Activated CD8-positive, alpha-beta T cell treated with anti-CD3 and anti-CD28 coated beads, Interleukin-2, amount 10 ng/mL, durations not matched to agents 7 days and 5 days (primary cell): ENCODE data around the gene MT1F. TPM values are rescaled to one million over a fixed set of nuclear protein-coding genes. Genes with fewer than 3 reads are reported as not detected.
"Not testable (repeated sequence)": the region's sequence is repeated elsewhere in the genome, so short reads cannot be mapped to it uniquely, and the experiment has no call there.

ENCODE experiments used
- ATAC-seq: fragments of 150-1000 bp; cut with Tn5 transposase; one replicate; pipeline ENCODE4 v1.10.0; 2021; ENCODE audit warnings: moderate library complexity
- CTCF ChIA-PET: fragments of 350-600 bp; sonication (Branson Sonifier 250); formaldehyde crosslinking; loops from one replicate; lab custom pipeline; 2021; ENCODE audit warnings: antibody characterized with exemption; lab: Charles Lee
- POLR2A ChIA-PET: fragments of 350-600 bp; sonication (Branson Sonifier 250); formaldehyde crosslinking; loops from one replicate; lab custom pipeline; 2021; ENCODE audit warnings: antibody characterized with exemption; lab: Charles Lee
- DNase-seq: peaks from one replicate; pipeline ENCODE4 v3.0.0-alpha.2; 2020
- H3K27ac Mint-ChIP-seq: one replicate; pipeline ENCODE4 v1.8.0; 2021; ENCODE audit warnings: mild to moderate bottlenecking, mixed read lengths
- H3K27me3 Mint-ChIP-seq: one replicate; pipeline ENCODE4 v1.8.0; 2021; ENCODE audit warnings: low read depth, mixed read lengths
- H3K36me3 Mint-ChIP-seq: one replicate; pipeline ENCODE4 v1.8.0; 2021; ENCODE audit warnings: low read depth, mixed read lengths
- H3K4me1 Mint-ChIP-seq: one replicate; pipeline ENCODE4 v1.8.0; 2021; ENCODE audit warnings: low read depth, mixed read lengths
- H3K4me3 Mint-ChIP-seq: one replicate; pipeline ENCODE4 v1.8.0; 2021; ENCODE audit warnings: mild to moderate bottlenecking, mixed read lengths
- H3K9me3 Mint-ChIP-seq: one replicate; pipeline ENCODE4 v1.8.0; 2022; ENCODE audit warnings: mixed read lengths; ENCODE audit not compliant: insufficient read depth
- total RNA-seq, 2 experiments: library from RNA; stranded (reverse); gene quantifications; one replicate each; pipeline ENCODE4 v1.2.3, GENCODE V29; 2021

Gene MT1F
- total RNA-seq, 2 experiments from 2014 or later: 25.8 to 28.0 TPM

DNA sequence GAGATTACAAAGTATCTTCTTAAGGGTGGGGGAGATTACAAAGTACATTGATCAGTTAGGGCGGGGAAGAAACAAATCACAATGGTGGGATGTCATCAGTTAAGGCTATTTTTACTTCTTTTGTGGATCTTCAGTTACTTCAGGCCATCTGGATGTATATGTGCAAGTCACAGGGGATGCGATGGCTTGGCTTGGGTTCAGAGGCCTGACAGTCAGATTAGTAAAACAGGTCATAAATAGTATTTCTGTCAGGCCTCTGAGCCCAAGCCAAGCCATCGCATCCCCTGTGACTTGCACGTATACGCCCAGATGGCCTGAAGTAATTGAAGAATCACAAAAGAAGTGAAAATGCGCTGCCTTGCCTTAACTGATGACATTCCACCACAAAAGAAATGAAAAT is 16.8 kb downstream of the MT1F start:
- H3K27ac Mint-ChIP-seq: not testable (repeated sequence)

GRCh38 chr16:56675685-56676210 is 18.0 kb downstream of the MT1F start:
- Mint-ChIP-seq H3K4me3 (peak overlapping the region; percentile 61), H3K9me3 (no peaks in the 10 kb centered on the region), H3K4me1 (peaks cover 33% of the 10 kb centered on the region), H3K27ac (peak overlapping the region; percentile 53), H3K36me3 (no peaks in the 10 kb centered on the region), H3K27me3 (peaks cover 33% of the 10 kb centered on the region)
- DNase-seq (peak; percentile 73), ATAC-seq (peak; percentile 89)
- CTCF ChIA-PET: interaction anchor here (0.8 to 3.9 kb wide), 8 partner anchors 12 to 275 kb away, joined by 3 to 35 read pairs (median 3); no protein-coding TSS in a partner anchor
- POLR2A ChIA-PET: interaction anchor here (0.6 to 1.0 kb wide), 5 partner anchors 8 to 90 kb away, joined by 3 to 4 read pairs (median 3); partner anchors contain the start of gene MT1G

More for the DNA sequence above, 16.8 kb downstream of the MT1F start:
- ChIA-PET POLR2A (interaction anchor here (0.7 kb wide), 1 partner anchor 257 kb away, joined by 3 read pairs; no protein-coding TSS in a partner anchor), CTCF (interaction anchor here (0.7 to 6.9 kb wide), 8 partner anchors 8 to 812 kb away, joined by 3 to 59 read pairs (median 5); partner anchors contain the start of genes DOK4 and MT1X)
- not testable (repeated sequence) for DNase-seq, H3K36me3 Mint-ChIP-seq, H3K9me3 Mint-ChIP-seq, H3K4me3 Mint-ChIP-seq, ATAC-seq
- peaks cover 33% of the 10 kb centered on the region for H3K4me1 Mint-ChIP-seq
- H3K27me3 Mint-ChIP-seq: peaks cover 45% of the 10 kb centered on the region

GRCh38 chr16:56677474-56677873 is 19.7 kb downstream of the MT1F start:
- no peak overlapping the region for H3K27ac Mint-ChIP-seq
- no peaks in the 10 kb centered on the region for H3K9me3 Mint-ChIP-seq
- ChIA-PET POLR2A (interaction anchor here (1.5 kb wide), 1 partner anchor 7 kb away, joined by 3 read pairs; no protein-coding TSS in a partner anchor), CTCF (interaction anchor here (2.0 to 3.9 kb wide), 3 partner anchors 15 to 34 kb away, joined by 6 to 35 read pairs (median 7); no protein-coding TSS in a partner anchor)
- peaks cover 20% of the 10 kb centered on the region for H3K27me3 Mint-ChIP-seq
- no peak for ATAC-seq
- no peak overlapping the region for H3K4me3 Mint-ChIP-seq
- no peaks in the 10 kb centered on the region for H3K36me3 Mint-ChIP-seq
- no peak for DNase-seq
- peaks cover 45% of the 10 kb centered on the region for H3K4me1 Mint-ChIP-seq

DNA sequence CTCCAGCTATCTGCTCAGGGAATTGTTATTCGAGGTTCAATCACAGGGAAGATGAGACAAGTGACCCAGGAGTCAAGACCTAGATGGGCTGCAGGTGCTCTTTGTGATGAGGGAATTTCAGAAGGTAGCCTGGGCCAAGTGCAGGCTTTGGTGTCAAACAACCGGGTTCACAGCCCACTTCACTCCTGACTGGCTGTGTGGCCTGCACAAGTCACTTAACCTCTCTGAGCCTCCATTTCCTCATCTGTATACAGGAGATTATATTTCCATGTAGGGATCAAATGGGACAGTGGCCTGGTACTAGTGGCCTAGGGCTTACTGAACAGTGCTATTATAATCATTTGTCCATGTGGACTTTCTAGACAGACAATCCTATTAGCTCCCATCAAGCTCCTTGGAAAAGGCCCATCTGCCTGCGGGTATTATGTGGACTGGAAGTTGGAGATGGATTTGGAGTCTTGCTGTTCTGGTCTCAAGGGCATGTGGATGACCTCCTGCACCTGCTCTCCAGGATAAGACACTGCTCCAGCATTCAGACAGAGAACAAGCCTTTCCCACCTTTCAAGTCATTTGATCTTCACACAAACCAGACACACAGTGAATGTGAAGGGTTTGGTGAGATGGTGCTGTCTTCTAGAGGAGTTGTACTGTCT is 21.4 kb downstream of the MT1F start:
- no peak overlapping the region for H3K4me3 Mint-ChIP-seq
- POLR2A ChIA-PET: interaction anchor here (0.9 to 1.5 kb wide), 2 partner anchors 9 to 30 kb away, joined by 3 read pairs; no protein-coding TSS in a partner anchor
- no peaks in the 10 kb centered on the region for H3K9me3 Mint-ChIP-seq
- peaks cover 49% of the 10 kb centered on the region for H3K4me1 Mint-ChIP-seq
- H3K27me3 Mint-ChIP-seq: peaks cover 5% of the 10 kb centered on the region
- CTCF ChIA-PET: interaction anchor here (0.8 to 3.9 kb wide), 4 partner anchors 17 to 101 kb away, joined by 3 to 35 read pairs (median 8); no protein-coding TSS in a partner anchor
- ATAC-seq (no peak), DNase-seq (no peak)
- H3K36me3 Mint-ChIP-seq: peaks cover 2% of the 10 kb centered on the region
- H3K27ac Mint-ChIP-seq: no peak overlapping the region

GRCh38 chr16:56679818-56680217 is 22.1 kb downstream of the MT1F start:
- Mint-ChIP-seq H3K36me3 (peaks cover 5% of the 10 kb centered on the region), H3K4me1 (peaks cover 50% of the 10 kb centered on the region), H3K27me3 (peaks cover 3% of the 10 kb centered on the region), H3K27ac (no peak overlapping the region), H3K9me3 (no peaks in the 10 kb centered on the region), H3K4me3 (no peak overlapping the region)
- ChIA-PET POLR2A (interaction anchor here (0.9 kb wide), 1 partner anchor 29 kb away, joined by 3 read pairs; no protein-coding TSS in a partner anchor), CTCF (interaction anchor here (0.8 to 1.8 kb wide), 2 partner anchors 22 to 101 kb away, joined by 3 to 10 read pairs; no protein-coding TSS in a partner anchor)
- ATAC-seq: no peak
- no peak for DNase-seq

- H3K4me1 Mint-ChIP-seq: peaks cover 34% of the 10 kb centered on the region
- ChIA-PET CTCF (interaction anchor here (1.4 to 1.9 kb wide), 8 partner anchors 8 to 106 kb away, joined by 3 to 17 read pairs (median 4); no protein-coding TSS in a partner anchor), POLR2A (interaction anchor here (0.6 to 2.5 kb wide), 26 partner anchors 11 to 249 kb away, joined by 3 to 24 read pairs (median 4); partner anchors contain the start of genes MT1E, MT1F, MT1G and MT1H)
- H3K9me3 Mint-ChIP-seq: no peaks in the 10 kb centered on the region
- H3K27ac Mint-ChIP-seq: peak within 1 kb of the TSS; percentile 98
- H3K36me3 Mint-ChIP-seq: peaks cover 9% of the 10 kb centered on the region
- peak within 1 kb of the TSS; percentile 96 for H3K4me3 Mint-ChIP-seq
- DNase-seq (peak; percentile 94), ATAC-seq (peak; percentile 97)
- no peaks in the 10 kb centered on the region for H3K27me3 Mint-ChIP-seq
These were observed 24.4 kb downstream of the MT1F start, which contains the start of gene MT1X for GRCh38 chr16:56681939-56682702. TSS of gene MT1X (plus strand) at chr16:56682470. CDS start at chr16:56682541, 71 bp downstream.

DNA sequence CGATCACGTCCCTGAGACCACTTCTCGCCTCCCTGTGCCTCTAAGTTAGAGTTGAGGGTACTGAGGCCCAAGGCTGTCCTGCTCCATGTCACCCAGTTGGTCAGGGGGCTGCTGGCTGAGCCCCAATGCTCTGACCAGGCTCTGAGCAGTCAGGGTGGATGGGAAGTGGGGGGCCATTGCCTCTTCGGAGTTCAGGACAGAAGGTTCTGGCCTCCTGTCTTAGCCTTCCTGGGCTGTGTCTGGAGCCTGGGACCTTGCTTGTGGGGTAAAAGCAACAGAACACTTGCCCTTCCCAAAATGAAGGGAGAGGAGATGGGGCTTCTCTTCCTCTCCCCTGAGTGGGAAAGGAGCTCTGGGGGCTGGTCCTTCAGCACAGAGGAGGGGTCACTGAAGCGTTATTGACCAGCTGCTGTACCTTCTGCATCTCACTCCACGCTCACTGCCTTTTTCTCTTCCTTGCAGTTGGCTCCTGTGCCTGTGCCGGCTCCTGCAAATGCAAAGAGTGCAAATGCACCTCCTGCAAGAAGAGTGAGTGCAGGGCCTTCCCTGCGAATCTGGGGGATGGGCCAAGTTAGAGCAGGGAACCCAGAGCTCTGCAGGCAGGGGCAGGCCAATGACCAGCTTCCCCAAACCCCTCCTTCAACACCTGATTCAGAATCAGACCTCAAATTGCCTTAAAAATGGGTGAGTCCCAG is 25.1 kb downstream of the MT1F start:
- Mint-ChIP-seq H3K4me1 (peaks cover 34% of the 10 kb centered on the region), H3K36me3 (peaks cover 9% of the 10 kb centered on the region), H3K4me3 (peak overlapping the region; percentile 96), H3K9me3 (no peaks in the 10 kb centered on the region), H3K27ac (peak overlapping the region; percentile 98), H3K27me3 (no peaks in the 10 kb centered on the region)
- CTCF ChIA-PET: interaction anchor here (0.5 to 1.9 kb wide), 12 partner anchors 9 to 107 kb away, joined by 3 to 17 read pairs (median 3); partner anchors contain the start of gene MT2A
- ATAC-seq: peak; percentile 21
- POLR2A ChIA-PET: interaction anchor here (0.5 to 2.5 kb wide), 28 partner anchors 10 to 249 kb away, joined by 3 to 24 read pairs (median 4); partner anchors contain the start of genes MT1E, MT1F, MT1G and MT1H
- DNase-seq: no peak

DNA sequence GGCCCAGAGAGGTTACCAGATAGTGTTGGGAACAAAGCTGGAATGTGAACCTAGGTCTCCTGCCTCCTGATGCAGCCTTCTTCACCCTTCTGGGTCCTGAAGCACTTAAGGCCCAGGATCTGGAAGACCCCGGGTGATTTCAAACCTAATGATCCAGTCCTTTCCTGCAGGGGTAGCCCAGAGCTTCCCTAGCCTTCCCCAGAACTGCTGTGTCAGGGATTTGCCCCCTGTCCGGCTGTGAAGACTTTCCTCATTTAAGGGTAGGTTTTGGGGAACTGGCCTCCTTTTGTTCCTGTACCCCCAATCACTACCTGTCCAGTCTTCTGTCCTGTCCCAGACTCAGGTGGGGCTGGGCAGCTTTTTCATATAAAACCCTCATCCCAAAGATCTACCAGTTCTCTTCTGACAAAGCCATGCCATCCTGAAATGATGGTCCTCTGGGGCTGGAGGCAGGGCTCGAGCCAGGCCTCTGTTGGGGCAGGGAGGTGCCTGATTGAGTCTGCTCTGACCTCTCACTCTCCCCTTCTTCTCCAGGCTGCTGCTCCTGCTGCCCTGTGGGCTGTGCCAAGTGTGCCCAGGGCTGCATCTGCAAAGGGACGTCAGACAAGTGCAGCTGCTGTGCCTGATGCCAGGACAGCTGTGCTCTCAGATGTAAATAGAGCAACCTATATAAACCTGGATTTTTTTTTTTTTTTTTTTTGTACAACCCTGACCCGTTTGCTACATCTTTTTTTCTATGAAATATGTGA is 25.8 kb downstream of the MT1F start:
- peaks cover 34% of the 10 kb centered on the region for H3K4me1 Mint-ChIP-seq
- H3K36me3 Mint-ChIP-seq: peaks cover 9% of the 10 kb centered on the region
- no peaks in the 10 kb centered on the region for H3K9me3 Mint-ChIP-seq
- ATAC-seq (no peak), DNase-seq (no peak)
- peak overlapping the region; percentile 96 for H3K4me3 Mint-ChIP-seq
- ChIA-PET POLR2A (interaction anchor here (0.9 to 2.5 kb wide), 13 partner anchors 14 to 248 kb away, joined by 3 to 24 read pairs (median 6); partner anchors contain the start of genes MT1E, MT1F, MT1G and MT1H), CTCF (interaction anchor here (0.5 to 2.7 kb wide), 13 partner anchors 8 to 108 kb away, joined by 3 to 17 read pairs (median 3); partner anchors contain the start of gene MT2A)
- H3K27me3 Mint-ChIP-seq: no peaks in the 10 kb centered on the region
- no peak overlapping the region for H3K27ac Mint-ChIP-seq

DNA sequence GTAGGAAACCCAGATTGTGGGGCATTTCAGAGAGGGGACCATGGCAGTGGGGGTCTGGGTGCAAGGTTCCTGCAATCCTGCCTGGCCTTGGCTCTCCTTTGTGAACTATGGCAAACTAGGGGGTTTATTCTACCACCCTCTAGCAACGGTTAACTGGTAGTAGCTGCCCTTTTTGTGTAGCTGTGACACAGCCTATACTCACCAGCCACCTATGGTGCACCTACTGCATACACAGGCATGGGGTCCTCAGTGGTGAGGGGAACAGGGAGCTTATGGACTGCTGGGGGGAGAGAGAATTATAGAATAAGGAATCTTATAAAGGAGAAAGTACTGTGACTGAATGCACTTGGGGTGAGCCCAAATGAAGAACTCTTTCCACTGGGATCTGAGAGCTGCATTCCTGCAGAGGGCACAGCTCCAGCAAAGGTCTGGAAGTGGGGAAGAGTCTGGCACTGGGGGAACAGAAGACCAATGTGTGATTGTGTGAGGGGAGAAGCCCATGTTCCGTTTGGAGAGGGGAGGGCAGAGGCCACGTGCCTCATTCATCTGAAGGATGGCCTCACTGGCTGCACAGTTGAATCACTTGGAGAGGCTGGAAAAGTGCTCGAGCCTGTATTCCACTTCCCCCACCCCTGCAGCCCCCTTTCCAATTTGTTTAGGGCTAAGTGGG is 26.6 kb downstream of the MT1F start:
- CTCF ChIA-PET: interaction anchor here (1.0 to 2.7 kb wide), 2 partner anchors 17 to 41 kb away, joined by 3 to 12 read pairs; no protein-coding TSS in a partner anchor
- POLR2A ChIA-PET: interaction anchor here (0.9 kb wide), 1 partner anchor 100 kb away, joined by 4 read pairs; no protein-coding TSS in a partner anchor
- peaks cover 9% of the 10 kb centered on the region for H3K36me3 Mint-ChIP-seq
- no peak for ATAC-seq
- H3K9me3 Mint-ChIP-seq: no peaks in the 10 kb centered on the region
- no peak overlapping the region for H3K27ac Mint-ChIP-seq
- DNase-seq: no peak
- no peaks in the 10 kb centered on the region for H3K27me3 Mint-ChIP-seq
- peaks cover 34% of the 10 kb centered on the region for H3K4me1 Mint-ChIP-seq
- peak overlapping the region; percentile 96 for H3K4me3 Mint-ChIP-seq
